GM06990 (cell line): ENCODE results near the gene RTN4RL1.

Experiments
- DNase-seq: peaks from one replicate; pipeline ENCODE4 v3.0.0-alpha.2; 2011; ENCODE audit not compliant: insufficient read length; ENCODE audit errors: extremely low read depth
- H3K27me3 ChIP-seq: replicated peaks from 2 replicates; pipeline ENCODE4 v1.6.0; 2011; ENCODE audit warnings: low read length; ENCODE audit not compliant: control insufficient read depth, insufficient read depth
- H3K36me3 ChIP-seq: 2 replicates; pipeline ENCODE4 v1.5.1; 2011; ENCODE audit warnings: low read length; ENCODE audit not compliant: control insufficient read depth, insufficient read depth
- H3K4me3 ChIP-seq: replicated peaks from 2 replicates; pipeline ENCODE4 v1.5.1; 2011; ENCODE audit warnings: low read depth, mild to moderate bottlenecking, control low read depth, low read length
- TF ChIP-seq, protein P1 (sequence below): IDR thresholded peaks from 2 replicates; pipeline ENCODE4 v1.5.1; 2011; ENCODE audit warnings: low read length, control low read depth, mild to moderate bottlenecking, inconsistent platforms; ENCODE audit not compliant: insufficient read depth, poor library complexity, severe bottlenecking

The RTN4RL1 gene

DNA sequence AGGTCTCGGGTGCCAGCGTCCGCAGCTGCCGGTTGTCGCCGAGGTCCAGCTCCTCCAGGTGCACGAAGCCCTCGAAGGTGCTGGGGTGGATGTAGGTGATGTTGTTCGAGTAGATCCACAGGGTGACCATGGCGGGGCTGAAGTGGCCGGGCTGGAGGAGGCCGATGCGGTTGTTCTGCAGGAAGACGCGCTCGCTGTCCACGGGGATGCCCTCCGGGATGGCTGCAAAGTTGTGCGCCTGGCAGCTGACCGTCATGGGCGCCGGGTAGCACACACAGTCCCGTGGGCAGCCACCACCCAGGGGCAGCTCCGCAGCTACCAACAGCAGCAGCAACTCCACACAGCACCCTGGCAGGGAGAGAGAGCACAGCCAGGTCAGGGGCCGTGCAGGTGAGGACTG is 87.7 kb downstream of the RTN4RL1 start:
- DNase-seq = no peak
- Histone ChIP-seq H3K27me3 (no peaks in the 10 kb centered on the region; the same call in 1 of the 2 replicates), H3K4me3 (no peak overlapping the region), H3K36me3 (no peaks in the 10 kb centered on the region)
- TF ChIP-seq, protein P1, sequence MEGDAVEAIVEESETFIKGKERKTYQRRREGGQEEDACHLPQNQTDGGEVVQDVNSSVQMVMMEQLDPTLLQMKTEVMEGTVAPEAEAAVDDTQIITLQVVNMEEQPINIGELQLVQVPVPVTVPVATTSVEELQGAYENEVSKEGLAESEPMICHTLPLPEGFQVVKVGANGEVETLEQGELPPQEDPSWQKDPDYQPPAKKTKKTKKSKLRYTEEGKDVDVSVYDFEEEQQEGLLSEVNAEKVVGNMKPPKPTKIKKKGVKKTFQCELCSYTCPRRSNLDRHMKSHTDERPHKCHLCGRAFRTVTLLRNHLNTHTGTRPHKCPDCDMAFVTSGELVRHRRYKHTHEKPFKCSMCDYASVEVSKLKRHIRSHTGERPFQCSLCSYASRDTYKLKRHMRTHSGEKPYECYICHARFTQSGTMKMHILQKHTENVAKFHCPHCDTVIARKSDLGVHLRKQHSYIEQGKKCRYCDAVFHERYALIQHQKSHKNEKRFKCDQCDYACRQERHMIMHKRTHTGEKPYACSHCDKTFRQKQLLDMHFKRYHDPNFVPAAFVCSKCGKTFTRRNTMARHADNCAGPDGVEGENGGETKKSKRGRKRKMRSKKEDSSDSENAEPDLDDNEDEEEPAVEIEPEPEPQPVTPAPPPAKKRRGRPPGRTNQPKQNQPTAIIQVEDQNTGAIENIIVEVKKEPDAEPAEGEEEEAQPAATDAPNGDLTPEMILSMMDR = no peak

- TF ChIP-seq, protein P1 = no peak
Measured at GRCh38 chr17:1936766-1937165, 88.4 kb downstream of the RTN4RL1 start.

DNA sequence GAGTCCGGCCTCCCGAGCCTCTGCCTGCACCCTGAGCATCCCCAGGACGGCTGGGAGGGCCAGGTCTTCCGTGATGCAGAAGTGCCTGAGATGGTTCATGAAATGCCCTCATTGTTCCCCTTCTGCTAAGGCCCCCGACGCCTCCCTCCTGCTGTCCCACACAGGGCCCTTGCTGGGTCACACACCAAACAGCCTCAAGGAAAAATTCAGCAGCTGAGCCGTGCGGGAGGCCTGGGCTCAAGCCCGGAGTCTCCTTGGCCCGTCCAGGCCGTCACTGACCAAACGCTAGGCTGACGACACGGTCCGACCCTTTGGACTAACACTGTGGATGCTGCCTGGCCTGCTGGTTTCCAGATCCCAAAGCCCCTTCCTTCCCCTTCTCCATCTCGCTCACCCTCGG is 90.2 kb downstream of the RTN4RL1 start:
- H3K27me3 ChIP-seq = no peaks in the 10 kb centered on the region; the same call in 1 of the 2 replicates
- DNase-seq = no peak
- TF ChIP-seq, protein P1 = no peak
- H3K4me3 ChIP-seq = no peak overlapping the region
- H3K36me3 ChIP-seq = no peaks in the 10 kb centered on the region

More at GRCh38 chr17:1936766-1937165, 88.4 kb downstream of the RTN4RL1 start:
- Histone ChIP-seq H3K36me3 (no peaks in the 10 kb centered on the region), H3K27me3 (no peaks in the 10 kb centered on the region; the same call in 1 of the 2 replicates), H3K4me3 (no peak overlapping the region)
- no peak for DNase-seq

DNA sequence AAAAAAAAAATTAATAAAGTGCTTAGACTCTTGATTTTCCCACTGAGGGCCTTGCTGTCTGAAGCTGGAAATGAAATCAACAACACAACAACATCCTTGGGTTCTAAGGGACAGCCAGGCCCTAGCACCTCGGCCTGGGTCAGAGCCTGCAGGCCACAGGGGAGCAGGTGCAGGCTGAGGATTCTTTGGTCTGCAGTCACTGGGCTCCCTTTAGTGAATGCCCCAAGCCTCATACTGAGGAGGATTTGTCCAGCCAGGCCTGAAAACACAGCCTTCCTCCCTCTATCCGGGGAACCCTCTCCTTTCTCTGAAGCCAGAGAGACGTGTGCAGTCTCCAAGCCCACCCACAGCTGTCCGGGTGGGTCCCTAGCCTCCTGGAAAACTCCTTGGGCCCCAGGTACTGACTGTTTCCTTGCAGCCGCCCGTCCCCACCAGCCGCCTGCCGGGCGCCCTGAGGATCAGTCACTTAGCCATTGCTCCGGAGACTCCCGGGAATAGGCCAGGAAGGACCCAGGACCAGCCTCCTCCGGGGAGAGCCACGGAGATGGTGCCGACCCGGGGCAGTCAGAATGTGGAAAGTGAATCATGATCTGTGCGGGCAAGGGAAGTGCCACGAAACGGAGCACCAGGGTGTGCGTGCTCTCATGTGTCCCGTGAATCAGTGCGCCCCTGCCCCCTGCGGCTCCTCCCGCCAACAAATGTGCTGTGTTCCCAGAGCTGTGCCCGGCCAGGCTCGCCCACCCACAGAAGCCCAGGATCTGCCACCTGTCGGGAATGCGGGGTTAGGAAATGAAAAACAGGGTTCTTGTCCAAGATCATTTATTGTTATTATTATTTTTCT is 91.0 kb downstream of the RTN4RL1 start:
- Histone ChIP-seq H3K27me3 (no peaks in the 10 kb centered on the region; the same call in 1 of the 2 replicates), H3K4me3 (no peak overlapping the region), H3K36me3 (no peaks in the 10 kb centered on the region)
- no peak for DNase-seq
- TF ChIP-seq, protein P1 = no peak

GRCh38 chr17:1931844-1932579 is 93.1 kb downstream of the RTN4RL1 start:
- Histone ChIP-seq H3K4me3 (no peak overlapping the region), H3K27me3 (no peaks in the 10 kb centered on the region; the same call in 1 of the 2 replicates), H3K36me3 (no peaks in the 10 kb centered on the region)
- no peak for DNase-seq
- TF ChIP-seq, protein P1 = no peak
